Stomach smooth muscle (tissue), 2 donors: ENCODE data around the gene ZNF618.

Experiments
- H3K27ac ChIP-seq: one replicate; pipeline ENCODE4 v1.7.0; 2013; ENCODE audit warnings: mild to moderate bottlenecking, low read length, inconsistent platforms
- H3K27me3 ChIP-seq, 2 donors: one replicate each; pipeline ENCODE4 v1.7.0; 2013; ENCODE audit warnings: low read length in 2 of 2; ENCODE audit not compliant: insufficient read depth in 2 of 2, control insufficient read depth in 1 of 2
- H3K36me3 ChIP-seq, 2 donors: one replicate each; pipeline ENCODE4 v1.7.0; 2013; ENCODE audit warnings: low read length in 2 of 2; ENCODE audit not compliant: control insufficient read depth in 2 of 2, insufficient read depth in 2 of 2
- H3K4me1 ChIP-seq: one replicate; pipeline ENCODE4 v1.7.0; 2013; ENCODE audit warnings: low read length; ENCODE audit not compliant: control insufficient read depth, insufficient read depth
- H3K4me3 ChIP-seq, 2 donors: one replicate each; pipeline ENCODE4 v1.7.0; 2013; ENCODE audit warnings: low read length in 2 of 2
- H3K9ac ChIP-seq, 2 donors: one replicate each; pipeline ENCODE4 v1.7.0; 2013; ENCODE audit warnings: low read length in 2 of 2, mild to moderate bottlenecking in 1 of 2
- H3K9me3 ChIP-seq, 2 donors: one replicate each; pipeline ENCODE4 v1.7.0; 2013; ENCODE audit warnings: low read length in 2 of 2; ENCODE audit not compliant: control insufficient read depth in 2 of 2
- donor health status: healthy.
- donor health status: Pancreatic carcinoma.

The ZNF618 gene

DNA sequence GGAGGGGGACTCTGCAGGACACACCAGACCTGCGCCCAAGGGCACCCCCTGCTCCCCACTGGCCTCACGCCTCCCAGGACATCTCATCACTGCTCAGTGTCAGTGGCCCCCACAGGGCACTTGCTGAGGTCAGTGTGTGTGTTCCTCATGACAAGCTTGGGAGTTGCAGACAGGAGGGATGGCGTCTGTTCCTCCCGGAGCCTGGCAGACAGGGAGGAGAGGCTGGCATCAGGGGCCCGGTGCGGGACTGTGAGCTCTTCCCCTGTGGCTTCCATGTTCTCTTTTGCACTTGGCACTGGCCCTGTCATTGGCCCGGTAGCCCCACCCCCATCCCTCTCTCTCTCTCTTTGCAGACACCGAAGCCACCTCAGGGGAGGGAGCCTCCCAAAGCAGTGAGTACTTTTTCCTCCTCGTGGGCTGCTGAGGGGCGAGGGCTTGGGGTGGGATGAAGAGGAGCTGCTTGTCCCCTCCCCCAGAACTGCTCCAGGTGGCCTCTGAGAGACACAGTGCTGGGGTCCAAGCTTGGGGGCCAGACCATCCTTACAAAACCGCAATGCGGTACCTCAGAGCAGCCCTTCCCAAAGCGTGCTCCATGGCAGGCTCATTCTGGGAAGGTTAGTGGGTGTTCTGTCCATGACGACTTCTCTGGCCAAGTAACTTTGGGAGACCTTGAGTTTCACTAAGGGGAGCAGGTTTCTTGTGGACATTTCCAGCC is 126.3 kb downstream of the ZNF618 start:
- H3K9ac ChIP-seq: no peak overlapping the region
- H3K4me1 ChIP-seq: no peaks in the 10 kb centered on the region
- no peak overlapping the region for H3K27ac ChIP-seq
- H3K27me3 ChIP-seq: no peaks in the 10 kb centered on the region
- H3K4me3 ChIP-seq: no peak overlapping the region
- H3K36me3 ChIP-seq: no peaks in the 10 kb centered on the region
- H3K9me3 ChIP-seq: no peaks in the 10 kb centered on the region

GRCh38 chr9:114002986-114003350 is 126.9 kb downstream of the ZNF618 start:
- no peaks in the 10 kb centered on the region for H3K27me3 ChIP-seq
- no peaks in the 10 kb centered on the region for H3K36me3 ChIP-seq
- H3K9me3 ChIP-seq: no peaks in the 10 kb centered on the region
- H3K27ac ChIP-seq: no peak overlapping the region
- no peak overlapping the region for H3K4me3 ChIP-seq
- H3K9ac ChIP-seq: no peak overlapping the region
- no peaks in the 10 kb centered on the region for H3K4me1 ChIP-seq

DNA sequence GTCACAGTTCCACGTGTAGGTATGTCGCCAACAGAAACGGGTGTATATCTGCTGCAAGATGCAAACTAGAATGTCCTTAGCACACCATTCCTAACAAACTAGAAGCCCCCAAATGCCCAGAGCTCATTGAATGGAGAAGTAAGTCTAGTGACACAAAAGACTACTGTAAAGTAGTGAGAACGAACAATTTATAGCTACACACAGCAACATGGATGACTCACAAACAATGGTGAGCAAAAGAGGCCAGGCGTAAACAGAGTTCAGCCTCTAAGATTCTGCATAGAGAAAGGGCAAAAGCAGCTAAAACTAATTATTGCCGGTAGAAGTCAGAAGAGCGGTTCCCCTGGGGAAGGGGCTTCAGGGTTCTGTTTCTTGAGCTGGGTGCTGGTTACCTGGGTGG is 127.2 kb downstream of the ZNF618 start:
- no peaks in the 10 kb centered on the region for H3K36me3 ChIP-seq
- H3K9me3 ChIP-seq: no peaks in the 10 kb centered on the region
- H3K27me3 ChIP-seq: no peaks in the 10 kb centered on the region
- no peaks in the 10 kb centered on the region for H3K4me1 ChIP-seq
- H3K4me3 ChIP-seq: no peak overlapping the region
- H3K9ac ChIP-seq: no peak overlapping the region
- H3K27ac ChIP-seq: no peak overlapping the region

- Histone ChIP-seq H3K4me3 (no peak overlapping the region), H3K27ac (no peak overlapping the region), H3K27me3 (no peaks in the 10 kb centered on the region), H3K9me3 (no peaks in the 10 kb centered on the region), H3K36me3 (no peaks in the 10 kb centered on the region), H3K4me1 (no peaks in the 10 kb centered on the region), H3K9ac (no peak overlapping the region)
Observed at GRCh38 chr9:114003758-114004157, 127.6 kb downstream of the ZNF618 start.

DNA sequence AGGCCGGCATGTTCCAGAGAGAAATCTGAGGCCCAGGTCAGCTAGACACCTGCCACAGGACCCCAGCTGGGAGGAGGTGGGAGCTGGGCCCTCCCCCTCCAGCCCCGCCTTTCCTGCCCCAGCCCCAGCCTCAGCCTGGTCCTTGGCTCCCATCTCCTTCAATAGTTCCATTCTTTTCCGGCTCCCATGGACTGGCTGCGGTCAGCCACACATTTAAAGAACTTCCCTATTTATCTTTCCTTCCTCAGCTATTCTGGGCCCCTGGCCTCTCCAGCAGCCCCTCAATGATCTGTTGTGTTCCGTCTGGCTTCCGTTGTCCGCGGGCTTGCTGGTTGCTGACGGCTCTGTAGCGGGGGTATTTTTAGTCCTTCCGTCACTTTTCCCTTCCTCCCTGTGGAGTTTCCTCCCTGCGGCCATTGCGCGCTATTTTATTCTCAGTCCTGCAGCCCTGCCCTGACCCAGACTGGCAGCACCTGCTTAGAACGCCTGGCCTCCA is 128.2 kb downstream of the ZNF618 start:
- no peak overlapping the region for H3K4me3 ChIP-seq
- H3K9ac ChIP-seq: no peak overlapping the region
- no peaks in the 10 kb centered on the region for H3K4me1 ChIP-seq
- H3K27ac ChIP-seq: no peak overlapping the region
- H3K27me3 ChIP-seq: no peaks in the 10 kb centered on the region
- no peaks in the 10 kb centered on the region for H3K36me3 ChIP-seq
- H3K9me3 ChIP-seq: no peaks in the 10 kb centered on the region

- Histone ChIP-seq H3K9me3 (no peaks in the 10 kb centered on the region), H3K4me1 (no peaks in the 10 kb centered on the region), H3K27me3 (no peaks in the 10 kb centered on the region), H3K4me3 (no peak overlapping the region), H3K9ac (no peak overlapping the region), H3K27ac (no peak overlapping the region), H3K36me3 (no peaks in the 10 kb centered on the region)
Observed at GRCh38 chr9:114005371-114006154, 129.5 kb downstream of the ZNF618 start.

GRCh38 chr9:114006155-114006550 is 130.0 kb downstream of the ZNF618 start:
- H3K27me3 ChIP-seq: no peaks in the 10 kb centered on the region
- no peak overlapping the region for H3K4me3 ChIP-seq
- H3K9me3 ChIP-seq: no peaks in the 10 kb centered on the region
- no peak overlapping the region for H3K9ac ChIP-seq
- no peaks in the 10 kb centered on the region for H3K4me1 ChIP-seq
- H3K27ac ChIP-seq: no peak overlapping the region
- peaks cover 0 to 3% of the 10 kb centered on the region in 2 donors for H3K36me3 ChIP-seq

GRCh38 chr9:114006931-114007691 is 131.0 kb downstream of the ZNF618 start:
- no peak overlapping the region for H3K4me3 ChIP-seq
- no peaks in the 10 kb centered on the region for H3K4me1 ChIP-seq
- no peak overlapping the region for H3K9ac ChIP-seq
- no peak overlapping the region for H3K27ac ChIP-seq
- H3K9me3 ChIP-seq: peaks cover 0 to under 1% of the 10 kb centered on the region in 2 donors
- no peaks in the 10 kb centered on the region for H3K27me3 ChIP-seq
- H3K36me3 ChIP-seq: peaks cover 0 to 5% of the 10 kb centered on the region in 2 donors

- H3K27ac ChIP-seq: no peak overlapping the region
- no peak overlapping the region for H3K4me3 ChIP-seq
- no peak overlapping the region for H3K9ac ChIP-seq
- H3K9me3 ChIP-seq: peaks cover 0 to 6% of the 10 kb centered on the region in 2 donors
- no peaks in the 10 kb centered on the region for H3K4me1 ChIP-seq
- peaks cover 0 to 6% of the 10 kb centered on the region in 2 donors for H3K36me3 ChIP-seq
- no peaks in the 10 kb centered on the region for H3K27me3 ChIP-seq
Observed at GRCh38 chr9:114007991-114008666, 132.0 kb downstream of the ZNF618 start.

DNA sequence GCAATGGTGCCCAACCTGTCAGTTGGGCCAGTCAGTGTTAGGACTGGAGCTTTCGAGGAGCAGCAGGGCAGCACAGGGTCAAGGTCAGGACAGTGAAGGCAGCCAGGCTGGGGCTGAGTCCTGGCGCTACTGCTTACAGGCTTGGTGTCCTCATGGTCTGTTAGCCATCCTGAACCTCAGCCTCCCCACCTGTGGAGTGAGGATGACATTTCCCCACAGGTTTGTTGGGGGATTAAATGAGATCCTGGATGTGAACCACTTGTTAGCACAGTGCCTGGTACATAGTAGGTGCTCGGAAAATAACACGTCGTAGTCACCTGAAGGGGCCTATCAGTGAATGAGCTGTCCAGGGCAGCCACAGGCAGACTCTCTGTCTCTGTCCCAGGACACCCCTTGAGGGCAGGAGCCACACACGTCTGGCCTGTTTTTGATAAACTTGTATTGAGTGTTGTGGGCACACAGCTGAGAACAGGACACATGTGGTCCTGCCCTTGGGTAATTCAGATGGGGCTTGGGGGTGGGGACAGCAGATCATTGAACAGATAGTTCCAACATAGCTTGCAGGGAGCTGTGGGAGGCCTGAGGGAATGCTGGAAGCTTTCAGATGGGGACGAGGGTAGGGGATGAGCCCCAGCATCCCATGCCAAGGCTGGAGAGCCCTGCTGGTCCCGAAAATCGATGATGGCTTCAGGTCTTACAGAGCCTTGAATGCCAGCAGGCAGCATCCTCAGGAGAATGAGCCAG is 132.7 kb downstream of the ZNF618 start:
- H3K9ac ChIP-seq: no peak overlapping the region
- H3K4me3 ChIP-seq: no peak overlapping the region
- peaks cover 0 to 6% of the 10 kb centered on the region in 2 donors for H3K36me3 ChIP-seq
- H3K4me1 ChIP-seq: no peaks in the 10 kb centered on the region
- no peaks in the 10 kb centered on the region for H3K27me3 ChIP-seq
- H3K9me3 ChIP-seq: peaks cover 0 to 6% of the 10 kb centered on the region in 2 donors
- H3K27ac ChIP-seq: no peak overlapping the region
